Erythroblast (primary cell): Measurements from ENCODE around the gene ADAMTS16.

Experiments
- GATA1 ChIP-seq: IDR thresholded peaks from 2 replicates; pipeline ENCODE4 v1.6.1; 2011; ENCODE audit warnings: low read depth, mild to moderate bottlenecking, control low read depth, low read length, moderate library complexity
- POLR2A ChIP-seq: IDR thresholded peaks from 2 replicates; pipeline ENCODE4 v1.6.1; 2011; ENCODE audit warnings: mild to moderate bottlenecking, low read length

GRCh38 chr5:5199495-5199894 is 59.4 kb downstream of the ADAMTS16 start:
- no peak for TF ChIP-seq POLR2A
- no peak for TF ChIP-seq GATA1
